ENCODE data around the gene HLX. TPM values are rescaled to one million over a fixed set of nuclear protein-coding genes. Genes with fewer than 3 reads are reported as not detected.

Gene HLX
- total RNA-seq, 1 donor from 2014 or later: 0.63 TPM

GRCh38 chr1:220882061-220882891, 3.0 kb downstream of the HLX start:
- no peak for DNase-seq (ENCODE audit: low read depth)
- no peak overlapping the region for H3K4me3 ChIP-seq (ENCODE audit: low read depth, low read length)
- TF ChIP-seq CTCF (conservative IDR thresholded peaks at IDR 0.05; ENCODE audit: low read depth, low read length): no peak

- no peak for DNase-seq (ENCODE audit: low read depth)
- no peak for TF ChIP-seq CTCF (conservative IDR thresholded peaks at IDR 0.05; ENCODE audit: low read depth, low read length)
- H3K4me3 ChIP-seq (ENCODE audit: low read depth, low read length): no peak overlapping the region
These were observed 5.1 kb downstream of the HLX start for GRCh38 chr1:220884109-220884980.

- no peak for DNase-seq (ENCODE audit: low read depth)
- TF ChIP-seq CTCF (conservative IDR thresholded peaks at IDR 0.05; ENCODE audit: low read depth, low read length): no peak
- no peak overlapping the region for H3K4me3 ChIP-seq (ENCODE audit: low read depth, low read length)
These were observed 6.0 kb downstream of the HLX start for GRCh38 chr1:220884981-220885918.

- DNase-seq (ENCODE audit: low read depth): no peak
- no peak overlapping the region for H3K4me3 ChIP-seq (ENCODE audit: low read depth, low read length)
- TF ChIP-seq CTCF (conservative IDR thresholded peaks at IDR 0.05; ENCODE audit: low read depth, low read length): no peak
These were observed 6.7 kb downstream of the HLX start for GRCh38 chr1:220885971-220886370.

GRCh38 chr1:220886470-220887201, 7.4 kb downstream of the HLX start:
- H3K4me3 ChIP-seq (ENCODE audit: low read depth, low read length): no peak overlapping the region
- TF ChIP-seq CTCF (conservative IDR thresholded peaks at IDR 0.05; ENCODE audit: low read depth, low read length): no peak
- DNase-seq (ENCODE audit: low read depth): no peak

GRCh38 chr1:220887202-220887519, 7.9 kb downstream of the HLX start:
- H3K4me3 ChIP-seq (ENCODE audit: low read depth, low read length): peak overlapping the region; percentile 41
- no peak for DNase-seq (ENCODE audit: low read depth)
- TF ChIP-seq CTCF (conservative IDR thresholded peaks at IDR 0.05; ENCODE audit: low read depth, low read length): no peak
